Adrenal gland (tissue), 12 donors: ENCODE results near the gene TXNRD2. TPM values are rescaled to one million over a fixed set of nuclear protein-coding genes. Genes with fewer than 3 reads are reported as not detected.

Experiments
- DNase-seq, 7 donors: peaks; one replicate each; pipeline ENCODE4 v3.0.0-alpha.2; 2019 to 2020
- H3K27ac ChIP-seq, 5 donors: fragments of 200-600 bp; sonication (generic) in 4 of 5; 1 replicate in 3 of 5; 2 replicates in 2 of 5; pipeline versions ENCODE4 v1.5.1 to v1.8.0; 2016 to 2020; ENCODE audit warnings: mild to moderate bottlenecking in 1 of 5
- H3K27me3 ChIP-seq: fragments of 200-600 bp; 2 replicates; pipeline ENCODE4 v1.8.0; 2021
- H3K36me3 ChIP-seq, 2 donors: fragments of 200-600 bp; replicated peaks in 1 of 2; 1 replicate in 1 of 2; 2 replicates in 1 of 2; pipeline versions ENCODE4 v1.5.1 to v1.8.0; 2018 to 2022
- H3K4me1 ChIP-seq, 2 donors: fragments of 200-600 bp; replicated peaks in 1 of 2; 1 replicate in 1 of 2; 2 replicates in 1 of 2; pipeline versions ENCODE4 v1.5.1 to v1.8.0; 2018 to 2021
- H3K4me3 ChIP-seq, 4 donors: fragments of 200-600 bp; sonication (generic) in 3 of 4; one replicate each; pipeline ENCODE4 v1.5.1; 2016 to 2018
- H3K9me3 ChIP-seq, 3 donors: fragments of 200-600 bp; sonication (generic) in 1 of 3; replicated peaks in 1 of 3; 1 replicate in 2 of 3; 2 replicates in 1 of 3; pipeline versions ENCODE4 v1.5.1 to v1.8.0; 2016 to 2021
- CTCF ChIP-seq, 6 experiments: fragments of 450-650 bp in 4 of 6; fragments of 200-600 bp in 2 of 6; sonication (generic) in 1 of 6; IDR thresholded peaks; 1 replicate in 5 of 6; 2 replicates in 1 of 6; pipeline versions ENCODE4 v1.5.1 to v1.8.0; 2016 to 2021; ENCODE audit warnings: antibody characterized with exemption in 6 of 6, mild to moderate bottlenecking in 2 of 6, moderate library complexity in 1 of 6
- POLR2A ChIP-seq, 2 donors: fragments of 450-650 bp; IDR thresholded peaks; one replicate each; pipeline ENCODE4 v1.6.1; 2017; ENCODE audit warnings: antibody characterized with exemption in 2 of 2, mild to moderate bottlenecking in 2 of 2, moderate library complexity in 1 of 2
- WGBS, 4 donors: extraction: QIAGEN DNeasy Blood & Tissue Kit in 2 of 4; methylation state at CpG; one replicate each; pipeline versions ENCODE4 v1.1.5 to v1.1.7; 2013 to 2017; 5-methylcytosine and 5-hydroxymethylcytosine counted together
- intact Hi-C, 2 donors: fragments of 100-400 bp; cut with DNase I; formaldehyde crosslinking; loops; one replicate each; pipeline versions ENCODE4 v1.14.1 to v1.15.0; 2022 to 2023
- polyA plus RNA-seq, 3 donors: library from polyadenylated mRNA; stranded (reverse); fragments of 200-250 nt in 2 of 3; fragments of 350-450 nt in 1 of 3; fragmentation: Illumina TruSeq in 1 of 3; extraction: RNeasy Lipid Tissue Mini Kit (QIAGEN cat#74804) in 1 of 3; gene quantifications; one replicate each; pipeline ENCODE4 v1.2.3, GENCODE V29; 2013 to 2014
- total RNA-seq, 9 donors: library from RNA; depleted of rRNA in 4 of 9; stranded (reverse); fragments of >200 nt in 4 of 9; fragments of 120-200 nt in 1 of 9; fragmentation: NEBNext Ultra II Directional in 1 of 9; extraction: Animal tissue kit (Norgen Biotek cat#: 25700) in 1 of 9; gene quantifications; one replicate each; pipeline versions ENCODE4 v1.1.0 to v1.2.4, GENCODE V29; 2013 to 2023
- donor health status: healthy with polysubstance abuse.
- donor health status: Bipolar disorder and iron deficiency.
- donor health status: DM: yes; HTN: yes; CAD: no.
- donor health status: DM: no; HTN: no; CAD: no.
- donor health status: DM: no; HTN: no; CAD: no.
- donor health status: DM: yes; HTN: yes; CAD: no.

The TXNRD2 gene
- total and polyA plus RNA-seq, 12 donors = 39.6 to 171 (median 59.5) TPM

- Histone ChIP-seq H3K9me3 (no peaks in the 10 kb centered on the region), H3K4me1 (peaks cover 15 to 31% of the 10 kb centered on the region in 2 donors), H3K27me3 (no peaks in the 10 kb centered on the region), H3K4me3 (no peak overlapping the region), H3K36me3 (peaks cover 0 to 48% of the 10 kb centered on the region in 2 donors), H3K27ac (peak overlapping the region in 1 of 5 donors; percentile 61)
- DNase-seq = no peak
- WGBS, 4 donors = 78 to 94% (median 85%) methylated on average over 3 to 7 of the region's 7 CpGs
- TF ChIP-seq CTCF (IDR thresholded peaks at IDR 0.05) (no peak), POLR2A (IDR thresholded peaks at IDR 0.05) (no peak)
- intact Hi-C loops = no loop called here
Observed at GRCh38 chr22:19967850-19968449, 26.3 kb upstream of the TXNRD2 start.

- no peaks in the 10 kb centered on the region for H3K27me3 ChIP-seq
- intact Hi-C loops = no loop called here
- no peaks in the 10 kb centered on the region for H3K9me3 ChIP-seq
- 55 to 61% (median 58%) methylated on average over 20 of the region's 20 CpGs for WGBS, 4 donors
- H3K4me3 ChIP-seq = no peak overlapping the region
- TF ChIP-seq POLR2A (IDR thresholded peaks at IDR 0.05) = no peak
- no peak for TF ChIP-seq CTCF (IDR thresholded peaks at IDR 0.05)
- peak in 3 of 7 donors; percentile 60 to 67 (median 67) for DNase-seq
- H3K36me3 ChIP-seq = peaks cover 0 to 48% of the 10 kb centered on the region in 2 donors
- H3K4me1 ChIP-seq = peaks cover 15 to 39% of the 10 kb centered on the region in 2 donors
- H3K27ac ChIP-seq = peak overlapping the region in 3 of 5 donors; percentile 0 to 61 (median 42)
Observed at GRCh38 chr22:19966908-19967750, 25.5 kb upstream of the TXNRD2 start.

GRCh38 chr22:19965771-19966709, 24.4 kb upstream of the TXNRD2 start:
- intact Hi-C loops = no loop called here
- 82 to 88% (median 84%) methylated on average over 9 to 10 of the region's 10 CpGs for WGBS, 4 donors
- no peak for DNase-seq
- no peaks in the 10 kb centered on the region for H3K27me3 ChIP-seq
- H3K9me3 ChIP-seq = no peaks in the 10 kb centered on the region
- H3K4me1 ChIP-seq = peaks cover 15 to 39% of the 10 kb centered on the region in 2 donors
- H3K4me3 ChIP-seq = no peak overlapping the region
- H3K27ac ChIP-seq = peak overlapping the region in 1 of 5 donors; percentile 44
- peaks cover 0 to 47% of the 10 kb centered on the region in 2 donors for H3K36me3 ChIP-seq
- no peak for TF ChIP-seq CTCF (IDR thresholded peaks at IDR 0.05)
- no peak for TF ChIP-seq POLR2A (IDR thresholded peaks at IDR 0.05)
